AG08396 (cell line): Measurements from ENCODE around the gene MAML2.
A peak's percentile ranks its signal among the peaks of the same experiment; 100 is the strongest.

Experiments used
- DNase-seq: peaks from one replicate; pipeline ENCODE4 v3.0.0; 2012; ENCODE audit warnings: low spot score, mixed read lengths

The MAML2 gene

DNA sequence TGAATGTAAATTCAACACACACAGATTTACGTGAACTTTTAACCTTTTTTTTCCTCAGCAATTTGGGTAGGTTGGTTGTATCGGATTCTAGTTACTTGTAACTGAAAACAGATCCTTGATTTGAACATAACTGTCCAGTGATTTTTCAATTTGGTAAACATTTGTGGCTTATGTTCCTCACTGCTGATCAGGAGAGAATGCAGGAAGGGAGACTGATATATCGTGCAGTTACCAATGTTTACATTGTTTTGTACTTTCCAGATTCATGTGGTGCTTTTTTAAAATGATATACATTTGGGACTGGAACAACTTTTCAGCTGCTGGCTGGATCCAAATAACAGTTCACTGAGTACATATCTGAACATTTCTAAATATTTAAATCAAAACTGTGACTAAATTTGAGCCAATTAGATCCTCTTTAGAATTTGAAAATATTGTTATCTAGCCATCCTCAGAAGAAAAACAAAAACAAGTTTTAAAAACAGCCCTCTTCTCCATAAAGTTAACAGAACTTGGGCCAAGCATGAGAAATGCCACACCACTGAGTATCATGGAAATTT lies 334.8 kb downstream of the MAML2 start:
- no peak for DNase-seq

DNA sequence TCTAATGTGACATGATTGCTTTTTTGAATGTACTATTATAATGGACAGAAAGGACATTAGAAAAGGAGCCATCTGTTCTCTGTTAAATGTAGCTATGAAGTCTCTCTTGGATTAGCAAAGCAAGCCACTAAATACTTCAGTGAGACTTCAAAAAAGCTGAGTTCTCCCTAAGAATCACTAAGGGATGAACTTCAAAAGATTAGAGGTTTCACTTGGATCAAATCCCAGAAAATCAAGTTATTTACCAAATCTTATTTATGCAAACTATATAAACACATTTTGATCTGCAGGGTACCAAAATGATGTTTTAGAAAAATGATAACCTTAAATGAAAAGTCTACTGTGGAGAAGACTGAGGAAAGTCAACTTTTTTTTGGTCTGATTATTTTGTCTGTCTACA lies 337.0 kb downstream of the MAML2 start:
- no peak for DNase-seq

DNA sequence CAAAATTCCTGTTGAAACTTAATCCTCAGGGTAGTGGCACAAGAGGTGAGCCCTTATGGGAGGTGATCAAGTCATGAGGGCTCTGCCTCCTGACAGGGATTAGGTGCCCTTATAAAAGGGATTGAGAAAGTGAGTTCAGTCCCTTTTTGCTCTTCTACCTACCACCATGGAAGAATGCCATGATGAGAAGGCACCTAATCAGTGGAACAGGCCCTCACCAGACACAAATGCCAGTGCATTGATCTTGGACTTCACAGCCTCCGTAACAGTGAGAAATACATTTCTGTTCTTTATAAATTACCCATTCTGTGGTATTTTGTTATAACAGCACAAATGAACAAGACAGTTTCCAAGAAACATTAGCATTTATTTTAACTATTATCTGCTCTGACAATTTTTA lies 338.1 kb downstream of the MAML2 start:
- no peak for DNase-seq

DNA sequence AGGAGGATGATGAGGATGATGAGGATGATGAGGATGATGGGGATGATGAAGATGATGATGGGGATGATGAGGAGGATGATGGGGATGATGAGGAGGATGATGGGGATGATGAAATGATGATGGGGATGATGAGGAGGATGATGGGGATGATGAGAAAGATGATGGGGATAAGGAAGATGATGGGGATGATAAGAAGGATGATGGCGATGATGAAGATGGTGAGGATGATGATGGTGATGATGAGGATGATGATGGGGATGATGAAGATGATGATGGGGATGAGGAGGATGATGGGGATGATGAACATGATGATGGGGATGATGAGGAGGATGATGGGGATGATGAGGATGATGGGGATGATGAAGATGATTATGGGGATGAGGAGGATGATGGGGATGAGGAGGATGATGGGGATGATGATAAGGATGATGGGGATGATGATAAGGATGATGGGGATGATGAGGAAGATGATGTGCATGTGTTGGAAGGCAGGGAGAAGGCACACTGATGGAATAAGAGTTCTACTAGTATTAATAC lies 340.2 kb downstream of the MAML2 start:
- no peak for DNase-seq

DNA sequence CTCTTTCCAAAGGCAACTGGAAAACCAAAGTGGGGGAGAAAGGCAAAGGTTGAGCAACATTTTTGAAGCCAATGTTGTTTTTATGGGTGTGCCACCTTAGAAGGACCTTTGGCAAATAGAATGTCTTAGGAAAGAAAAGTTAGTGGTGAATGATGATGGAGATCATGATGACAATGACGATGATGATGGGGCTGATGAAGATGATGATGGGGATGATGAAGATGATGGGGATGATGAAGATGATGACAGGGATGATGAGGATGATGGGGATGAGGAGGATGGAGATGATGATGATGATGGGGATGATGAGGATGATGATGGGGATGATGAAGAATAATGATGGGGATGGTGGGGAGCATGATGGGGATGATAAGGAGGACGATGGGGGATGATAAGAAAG lies 340.7 kb downstream of the MAML2 start:
- no peak for DNase-seq

DNA sequence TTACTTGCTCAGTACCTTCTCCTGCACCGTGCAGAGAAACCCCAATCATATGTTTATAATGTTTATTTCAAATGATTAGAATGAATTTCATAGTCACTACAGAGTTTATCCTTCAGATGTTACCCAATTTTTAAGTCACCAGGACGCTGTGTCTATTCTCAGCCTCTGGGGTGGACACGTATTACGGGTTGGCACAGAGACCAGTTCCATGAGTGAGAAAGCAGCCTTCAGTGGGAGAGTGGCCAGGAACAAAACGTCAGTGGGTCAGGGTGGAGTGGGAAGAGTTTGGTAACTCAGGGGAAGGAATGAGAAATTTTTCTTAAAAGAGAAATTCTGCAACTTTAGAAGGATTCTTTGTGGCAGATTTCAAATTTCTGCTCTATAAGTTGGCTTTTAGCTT lies 342.0 kb downstream of the MAML2 start:
- peak; percentile 75 for DNase-seq

DNA sequence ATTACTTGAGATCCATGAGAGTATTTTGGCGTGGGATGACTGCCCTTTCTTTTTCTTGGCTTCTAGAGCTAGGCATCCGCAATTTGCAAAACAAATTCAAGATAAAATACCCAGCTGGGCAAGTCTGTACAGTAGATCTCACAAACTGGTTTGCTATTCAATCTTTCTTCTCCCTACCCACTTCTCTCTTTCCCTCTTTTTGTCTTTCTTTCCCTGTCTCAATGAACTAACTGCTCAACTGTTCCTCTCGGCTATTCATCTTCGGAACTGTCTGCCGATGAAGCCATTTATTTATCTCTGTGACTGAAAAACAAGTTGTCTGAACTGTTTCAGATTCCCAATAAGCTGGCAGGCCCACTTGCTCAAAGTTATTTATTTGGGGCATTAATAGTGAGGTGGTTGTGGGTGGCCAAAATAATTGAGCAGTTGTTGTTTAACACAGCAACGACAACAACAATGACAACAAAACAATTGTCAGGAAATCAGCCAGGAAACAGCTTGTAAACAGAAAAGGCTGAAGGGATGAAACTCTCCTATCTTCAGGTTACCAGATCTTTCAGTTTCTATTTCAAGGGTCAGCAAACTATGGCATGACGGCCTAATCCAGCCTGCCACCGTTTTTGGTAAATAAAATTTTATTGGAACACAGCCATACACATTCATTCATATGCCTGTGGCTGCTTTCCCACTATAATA lies 343.1 kb downstream of the MAML2 start:
- no peak for DNase-seq

DNA sequence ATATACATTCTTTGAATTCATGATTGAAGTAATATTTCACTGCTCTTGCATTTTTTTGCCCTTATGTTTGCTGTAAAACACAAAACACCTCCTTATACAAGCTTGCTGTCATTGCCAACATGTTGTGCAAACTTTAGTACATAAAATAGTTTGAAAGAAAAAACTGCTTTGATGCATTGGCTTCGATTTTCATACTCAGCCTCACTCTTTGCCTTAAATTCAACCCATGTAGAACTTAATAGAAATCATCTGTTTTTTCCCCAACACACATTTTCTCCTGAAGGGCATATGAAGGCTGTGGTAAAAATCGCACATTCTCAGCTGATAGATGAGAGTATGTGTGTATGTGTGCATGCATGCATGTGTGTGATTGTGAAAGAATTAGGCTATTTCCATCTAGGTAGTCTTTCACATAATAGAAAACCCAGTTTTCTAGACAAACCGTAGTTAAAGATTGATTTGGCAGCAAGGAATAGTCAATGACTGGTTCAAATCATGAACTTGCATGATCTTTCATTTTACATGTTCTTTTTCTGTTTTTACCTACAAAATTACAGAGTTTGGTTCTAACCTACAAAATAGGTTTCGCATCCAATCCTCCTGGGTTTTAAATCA lies 346.3 kb downstream of the MAML2 start:
- no peak for DNase-seq

DNA sequence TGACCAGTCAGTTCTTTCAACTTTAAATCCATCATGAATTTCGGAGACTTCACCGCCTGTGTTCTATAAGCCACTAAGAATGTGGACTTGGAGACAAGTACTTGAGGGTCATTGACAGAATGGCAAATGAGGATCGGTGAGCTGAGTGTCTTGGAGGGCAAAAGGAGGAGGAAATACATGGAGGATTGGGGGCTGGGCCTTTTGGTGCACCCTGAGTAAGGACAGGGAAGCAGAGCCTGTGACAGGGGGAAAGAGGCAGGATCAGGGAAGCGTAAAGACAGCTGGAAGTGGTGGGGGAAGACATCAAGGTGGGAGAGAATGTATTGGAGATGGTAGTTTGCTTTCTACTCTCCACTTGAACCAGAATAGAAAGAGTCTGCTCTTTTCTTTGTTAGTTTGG lies 348.7 kb downstream of the MAML2 start:
- DNase-seq, result no peak

DNA sequence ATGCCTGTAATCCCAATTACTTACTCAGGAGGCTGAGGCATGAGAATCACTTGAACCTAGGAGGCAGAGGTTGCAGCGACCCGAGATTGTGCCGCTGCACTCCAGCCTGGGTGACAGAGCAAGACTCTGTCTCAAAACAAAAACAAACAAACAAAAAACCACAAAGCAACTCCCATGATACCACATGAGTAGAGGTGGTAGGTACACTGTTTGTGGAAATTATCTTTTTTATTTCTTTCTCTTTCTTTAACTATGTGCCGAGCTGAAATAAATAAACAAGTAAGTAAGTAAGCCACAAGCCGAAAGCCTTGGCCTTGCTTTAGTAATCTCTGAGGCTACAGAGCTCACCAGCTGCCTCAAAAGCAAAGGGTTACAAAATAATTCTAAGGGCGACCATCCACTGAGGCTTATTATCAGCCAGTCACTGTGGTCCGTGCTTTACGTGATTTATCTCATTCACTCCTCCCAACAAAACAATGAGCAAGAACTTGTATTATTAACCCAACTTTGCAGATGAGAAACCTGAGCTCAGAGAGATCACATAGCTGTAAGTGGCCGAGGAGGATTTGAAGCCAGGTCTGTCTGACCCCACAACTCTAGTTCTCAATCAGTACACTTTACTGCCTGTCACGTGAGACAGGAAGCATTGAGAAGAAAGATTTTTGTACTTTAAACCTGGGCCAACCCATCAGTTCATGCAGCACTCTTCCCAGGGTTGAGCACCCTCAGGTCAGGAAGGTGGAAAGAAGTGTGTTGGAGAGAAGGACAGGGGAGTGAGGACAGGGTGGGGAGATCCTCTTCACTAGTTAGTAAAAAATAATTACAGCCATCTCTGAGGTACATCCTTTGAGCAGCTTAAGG lies 349.3 kb downstream of the MAML2 start:
- DNase-seq, result no peak

DNA sequence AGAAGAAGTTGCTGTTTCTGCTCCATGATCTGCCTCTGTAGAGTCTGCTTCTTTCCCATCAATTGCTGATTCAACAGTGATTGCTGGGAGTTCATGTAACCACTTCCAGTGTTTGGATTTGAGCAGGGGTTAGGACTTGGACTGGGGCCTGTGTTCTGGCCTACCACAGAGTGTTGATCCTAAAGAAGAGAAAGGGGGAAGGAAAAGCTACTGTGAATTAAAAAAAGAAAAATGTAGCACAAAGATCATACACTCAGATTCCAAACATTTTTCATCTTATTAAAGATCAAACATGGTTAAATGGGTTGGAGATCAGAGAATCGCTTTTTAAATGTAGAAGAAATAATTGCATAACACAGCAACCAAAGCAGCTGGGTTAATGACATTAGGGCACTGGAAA lies 351.4 kb downstream of the MAML2 start:
- DNase-seq, result peak; percentile 34

DNA sequence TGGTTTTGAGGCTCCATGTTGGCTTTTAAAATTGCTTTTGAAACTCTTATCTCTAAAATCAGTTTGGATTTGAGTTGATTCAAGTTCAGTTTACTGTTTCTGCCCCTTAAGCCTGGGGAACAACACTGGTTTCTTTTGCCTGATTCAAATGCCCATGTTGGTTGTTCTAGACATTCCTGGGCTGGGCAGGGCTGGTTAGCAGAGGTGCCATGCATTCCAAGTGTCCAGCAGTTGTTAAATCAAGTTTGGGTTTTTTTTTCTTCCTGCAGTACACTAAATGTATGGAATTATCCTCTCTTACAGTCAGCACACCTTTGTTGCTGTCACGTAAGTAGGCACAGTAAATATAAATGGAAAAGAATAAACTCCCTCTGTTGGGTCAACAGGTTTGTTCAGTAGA lies 351.9 kb downstream of the MAML2 start:
- no peak for DNase-seq

DNA sequence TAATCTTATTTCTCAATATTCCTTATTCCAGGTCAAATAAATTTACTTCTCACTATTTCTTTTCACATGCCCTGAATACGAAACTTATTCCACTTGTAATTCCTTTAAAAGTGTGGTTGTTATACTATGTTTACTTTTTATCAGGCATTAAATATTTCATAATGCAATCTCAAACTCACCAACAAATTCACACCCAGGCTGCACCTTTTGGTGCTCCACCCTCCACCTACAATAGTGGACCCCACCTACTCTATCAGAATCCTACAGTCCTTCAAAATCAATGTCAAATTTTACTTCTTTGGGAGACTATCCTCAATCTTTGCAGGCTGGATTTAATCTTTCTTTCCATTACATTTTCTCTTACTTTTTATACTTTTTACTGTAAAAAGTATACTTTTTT lies 353.2 kb downstream of the MAML2 start:
- DNase-seq, result no peak

DNA sequence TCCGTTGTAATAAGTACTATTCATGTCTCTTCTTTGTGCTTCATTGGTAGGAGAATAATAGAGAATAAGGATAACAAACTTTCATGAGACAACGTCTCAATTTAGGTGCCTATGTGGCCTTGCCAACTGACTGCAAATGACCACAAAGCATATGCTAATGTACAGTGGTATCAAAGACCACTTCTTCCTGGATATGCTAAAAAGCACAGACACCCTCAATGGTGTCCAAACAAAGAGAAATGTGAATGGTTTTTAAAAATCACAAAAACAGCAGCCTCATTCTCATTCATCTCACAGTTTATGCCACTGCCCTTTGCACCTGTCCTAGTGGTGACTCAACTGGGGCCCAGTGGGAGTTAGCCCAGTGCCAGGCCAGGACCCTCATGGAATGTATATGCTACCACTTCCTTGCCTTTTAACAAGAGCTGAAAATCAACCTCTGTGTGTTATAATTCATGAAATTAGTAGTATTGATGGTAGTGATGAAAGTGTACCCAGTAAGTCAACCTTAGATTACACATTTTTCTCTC lies 353.9 kb downstream of the MAML2 start:
- no peak for DNase-seq

DNA sequence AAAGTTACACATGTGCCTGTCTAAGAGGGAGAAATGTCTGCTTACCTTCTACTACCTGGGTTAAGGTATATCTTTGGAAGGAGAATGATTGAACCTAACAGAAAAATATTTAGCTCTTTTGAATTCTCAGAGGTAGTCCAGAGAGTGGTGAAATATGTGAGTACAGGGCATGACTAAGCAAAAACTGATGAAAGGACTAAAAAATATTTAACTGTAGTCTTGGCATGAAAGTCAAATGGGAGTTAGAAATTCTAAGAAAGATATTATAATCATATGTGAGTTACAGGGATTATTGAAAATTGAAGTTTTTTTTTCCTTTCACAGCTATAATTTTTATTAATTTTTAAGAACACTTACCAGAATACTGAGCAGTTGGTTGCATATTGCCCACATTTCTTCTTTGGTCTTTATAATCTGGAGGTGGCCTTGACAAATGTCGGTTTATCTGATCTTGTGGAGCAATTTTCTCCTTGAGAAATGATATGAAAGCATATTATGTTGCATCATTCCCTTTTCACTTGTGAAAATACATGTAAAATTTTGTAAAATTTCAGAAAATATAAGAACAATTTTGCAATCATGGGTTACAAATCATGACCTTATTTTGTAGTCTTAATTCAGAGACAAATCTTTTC lies 357.7 kb downstream of the MAML2 start:
- DNase-seq, result no peak

DNA sequence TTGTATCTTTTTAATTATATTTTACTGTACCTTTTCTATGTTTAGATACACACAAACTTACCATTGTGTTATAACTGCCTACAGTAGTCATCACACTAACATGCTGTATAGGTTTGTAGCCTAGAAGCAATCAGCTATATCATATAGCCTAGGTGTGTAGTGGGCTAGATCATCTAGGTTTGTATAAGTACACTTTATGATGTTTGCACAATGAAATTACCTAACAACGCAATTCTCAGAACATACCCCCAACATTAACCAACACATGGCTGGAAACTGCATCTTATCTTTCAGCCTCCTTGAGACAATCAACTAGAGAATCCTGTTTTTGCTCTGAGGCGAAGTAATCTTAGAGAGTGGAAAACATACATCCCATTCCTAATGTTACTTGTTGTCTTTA lies 358.9 kb downstream of the MAML2 start:
- DNase-seq, result no peak

DNA sequence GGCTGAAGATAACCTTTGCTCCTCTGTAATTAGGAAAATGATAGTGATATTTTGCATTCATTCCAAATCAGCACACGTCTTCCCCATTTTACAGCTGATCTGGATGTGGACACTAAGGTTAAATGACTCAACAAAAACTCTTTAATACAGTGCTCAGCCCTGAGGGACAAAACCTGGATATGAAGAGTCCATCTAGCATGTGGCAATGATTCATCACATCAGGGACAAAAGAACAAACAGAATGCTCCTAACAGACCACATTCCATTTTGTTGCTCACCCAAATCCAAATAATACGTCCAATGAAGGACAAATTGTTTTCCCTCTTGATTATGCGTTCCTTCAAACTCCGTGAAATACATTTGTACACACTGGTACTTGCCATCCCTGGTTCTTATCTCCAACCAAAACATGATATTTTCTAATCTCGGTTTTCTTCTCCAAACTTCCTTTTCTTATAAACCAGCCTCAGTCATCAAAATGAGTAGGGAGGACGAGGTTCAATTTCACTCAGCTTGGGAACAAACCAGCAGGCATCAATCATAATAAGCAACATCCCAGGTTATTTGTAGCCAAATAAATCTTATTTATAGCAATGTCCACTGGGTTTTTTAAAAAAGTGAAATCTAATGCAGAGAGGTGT lies 365.3 kb downstream of the MAML2 start:
- DNase-seq, result no peak

DNA sequence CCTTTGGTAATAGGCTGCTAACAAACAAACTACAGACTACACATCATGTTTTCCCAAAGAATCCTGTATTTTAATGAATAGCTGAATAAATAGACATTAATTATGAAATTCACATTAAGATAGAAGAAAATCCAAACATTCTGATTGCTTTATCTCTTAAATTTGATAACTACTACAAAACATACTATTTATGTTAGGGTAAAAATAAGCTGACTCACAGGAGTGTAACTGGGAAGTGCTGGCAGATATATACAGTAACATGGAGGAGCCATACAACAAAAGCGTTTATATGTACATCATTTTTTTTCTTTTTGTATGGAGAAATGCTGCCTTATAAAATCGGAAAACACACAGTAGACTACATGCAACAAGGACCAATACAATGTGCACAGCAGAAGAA lies 366.4 kb downstream of the MAML2 start:
- no peak for DNase-seq

DNA sequence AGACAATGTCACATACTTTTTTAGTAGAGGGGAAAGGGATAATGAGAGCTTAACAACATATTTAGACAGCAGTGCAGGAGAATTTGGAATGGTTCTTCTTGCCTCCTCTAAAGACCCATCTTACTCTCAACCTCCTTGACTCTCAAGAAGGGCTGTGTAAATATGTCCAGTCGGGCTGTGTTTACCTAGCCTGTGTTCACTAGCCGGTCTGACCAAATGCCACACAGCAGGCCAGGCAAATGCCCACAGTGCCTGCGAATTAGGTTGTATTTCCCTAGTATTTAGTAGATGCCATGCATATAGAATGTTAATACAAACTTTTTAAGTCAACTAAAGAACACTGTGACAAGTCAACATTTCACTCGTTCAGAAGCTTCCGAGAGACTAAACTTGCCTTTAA lies 367.7 kb downstream of the MAML2 start:
- no peak for DNase-seq

DNA sequence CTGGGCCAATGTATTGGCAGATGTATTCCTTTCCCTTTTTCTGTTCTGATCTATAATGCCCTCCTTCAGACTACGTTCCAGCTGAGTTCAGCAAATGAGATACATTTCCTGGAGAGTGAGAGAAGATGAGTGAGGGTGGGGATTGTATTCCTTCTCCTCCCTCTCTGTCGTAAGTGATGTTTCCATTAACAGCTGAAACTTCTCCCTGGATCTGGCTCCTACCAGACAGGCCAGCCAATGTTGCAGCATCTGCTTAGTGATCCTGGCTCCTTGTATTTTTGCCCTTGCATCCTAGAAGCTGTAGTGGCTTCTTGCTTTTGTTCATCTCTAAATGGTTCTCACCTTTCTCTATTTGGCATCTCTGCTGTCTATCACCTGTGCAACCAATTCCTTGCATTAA lies 370.9 kb downstream of the MAML2 start:
- DNase-seq, result no peak

DNA sequence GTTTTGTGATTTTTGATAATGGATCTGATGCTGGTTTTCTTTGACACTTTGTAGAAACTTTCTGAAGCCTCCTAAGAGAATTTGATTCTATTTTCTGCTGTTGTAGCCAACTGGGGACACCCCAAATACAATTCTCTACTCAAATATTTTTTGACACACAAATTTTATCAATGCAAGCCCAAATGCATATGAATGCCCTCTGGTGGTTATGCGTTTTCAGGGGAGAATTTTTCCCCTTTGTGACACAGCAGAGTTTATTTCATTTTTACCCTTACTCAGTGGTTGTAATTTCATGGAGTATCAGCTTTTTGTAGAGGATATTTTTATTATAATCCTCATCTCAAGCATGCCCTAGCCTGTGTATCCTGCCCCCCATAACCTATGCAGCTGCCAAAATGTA lies 374.4 kb downstream of the MAML2 start:
- no peak for DNase-seq
